ENCODE data around the gene TRAFD1.

DNA sequence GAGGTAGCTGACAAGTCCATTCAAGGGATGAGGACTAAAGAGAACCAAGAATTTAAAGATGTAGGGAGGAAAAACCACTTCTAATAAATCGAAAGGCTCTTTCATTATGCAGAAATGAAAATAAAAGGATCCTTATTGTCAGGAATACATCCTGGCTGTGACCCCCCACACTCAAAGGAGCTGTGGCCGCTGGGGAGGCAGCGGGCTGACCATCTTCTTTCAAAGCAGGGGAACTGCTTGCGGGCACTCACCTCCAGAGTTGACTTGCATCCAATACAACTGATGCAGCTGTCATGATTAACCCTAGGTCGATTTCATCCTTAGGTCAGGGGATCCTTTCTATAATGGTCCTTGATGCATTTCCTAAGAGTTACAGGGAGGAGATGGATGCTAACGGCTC, 35.3 kb downstream of the TRAFD1 start:
- TF ChIP-seq, protein P1, sequence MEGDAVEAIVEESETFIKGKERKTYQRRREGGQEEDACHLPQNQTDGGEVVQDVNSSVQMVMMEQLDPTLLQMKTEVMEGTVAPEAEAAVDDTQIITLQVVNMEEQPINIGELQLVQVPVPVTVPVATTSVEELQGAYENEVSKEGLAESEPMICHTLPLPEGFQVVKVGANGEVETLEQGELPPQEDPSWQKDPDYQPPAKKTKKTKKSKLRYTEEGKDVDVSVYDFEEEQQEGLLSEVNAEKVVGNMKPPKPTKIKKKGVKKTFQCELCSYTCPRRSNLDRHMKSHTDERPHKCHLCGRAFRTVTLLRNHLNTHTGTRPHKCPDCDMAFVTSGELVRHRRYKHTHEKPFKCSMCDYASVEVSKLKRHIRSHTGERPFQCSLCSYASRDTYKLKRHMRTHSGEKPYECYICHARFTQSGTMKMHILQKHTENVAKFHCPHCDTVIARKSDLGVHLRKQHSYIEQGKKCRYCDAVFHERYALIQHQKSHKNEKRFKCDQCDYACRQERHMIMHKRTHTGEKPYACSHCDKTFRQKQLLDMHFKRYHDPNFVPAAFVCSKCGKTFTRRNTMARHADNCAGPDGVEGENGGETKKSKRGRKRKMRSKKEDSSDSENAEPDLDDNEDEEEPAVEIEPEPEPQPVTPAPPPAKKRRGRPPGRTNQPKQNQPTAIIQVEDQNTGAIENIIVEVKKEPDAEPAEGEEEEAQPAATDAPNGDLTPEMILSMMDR (IDR thresholded peaks at IDR 0.05; ENCODE audit: low read depth, low read length): no peak
- no peak for TF ChIP-seq POLR2A (IDR thresholded peaks at IDR 0.05; ENCODE audit: extremely low read depth, insufficient read length)
- no peak for TF ChIP-seq MYC (IDR thresholded peaks at IDR 0.05; ENCODE audit: low read depth, low read length)
